GM19193 (cell line): ENCODE results near the gene BAIAP2L1.

Experiments
- POLR2A ChIP-seq: IDR thresholded peaks from 4 replicates; pipeline ENCODE4 v1.6.1; 2011; ENCODE audit not compliant: insufficient read depth, insufficient read length; ENCODE audit errors: extremely low read depth

Gene BAIAP2L1

GRCh38 chr7:98338441-98338840 lies 62.4 kb downstream of the BAIAP2L1 start:
- no peak for TF ChIP-seq POLR2A

DNA sequence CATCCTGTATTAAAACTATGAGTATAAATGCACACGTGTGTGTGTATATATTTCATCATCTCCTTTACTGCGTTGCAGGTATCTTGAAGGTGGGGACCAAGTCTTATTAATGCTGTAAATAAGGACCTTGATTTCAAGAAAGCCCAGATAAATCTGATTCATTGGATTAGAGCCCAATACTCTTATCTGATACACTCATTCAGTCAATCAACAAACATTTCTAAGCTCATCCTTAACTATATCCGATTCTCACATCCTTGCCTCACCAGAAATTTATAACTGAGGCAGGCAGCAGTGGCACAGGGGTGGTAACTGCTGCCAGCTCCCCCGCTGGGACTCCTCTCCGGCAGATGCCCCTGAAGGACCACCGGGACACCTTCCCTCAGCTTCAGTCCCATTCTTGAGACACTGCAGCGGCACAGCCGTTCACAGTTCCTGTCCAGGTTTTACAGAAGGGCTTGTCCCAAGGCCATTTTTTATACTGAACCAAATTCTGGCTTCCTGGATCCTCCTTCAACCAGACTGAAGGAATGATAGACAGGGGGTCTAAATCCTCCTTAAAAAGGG lies 65.4 kb downstream of the BAIAP2L1 start:
- TF ChIP-seq POLR2A = no peak

- no peak for TF ChIP-seq POLR2A
These were observed 66.8 kb downstream of the BAIAP2L1 start for GRCh38 chr7:98334081-98334480.

DNA sequence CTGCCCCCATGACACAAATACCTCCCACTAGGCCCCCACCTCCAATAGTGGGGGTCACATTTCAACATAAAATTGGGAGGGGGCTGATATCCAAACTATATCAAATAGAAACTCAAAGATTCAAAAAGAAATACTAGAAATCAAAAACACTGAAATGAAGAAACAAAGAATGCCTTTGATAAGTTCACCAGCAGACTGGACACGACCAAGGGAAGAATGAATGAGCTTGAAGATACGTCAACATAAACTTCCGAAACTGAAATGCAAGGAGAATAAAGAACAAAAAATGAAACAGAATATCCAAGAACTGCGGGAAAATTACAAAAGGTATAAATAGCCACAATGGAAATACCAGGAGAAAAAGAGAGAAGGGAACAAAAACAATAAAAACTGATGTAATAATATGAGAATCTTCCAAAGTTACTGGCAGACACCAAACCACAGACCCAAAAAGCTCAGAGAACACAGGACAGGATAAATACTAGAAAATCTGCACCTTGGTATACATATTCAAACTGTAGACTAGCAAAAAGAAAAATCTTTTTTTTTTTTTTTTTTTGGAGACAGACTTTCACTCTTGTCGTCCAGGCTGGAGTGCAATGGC lies 69.9 kb downstream of the BAIAP2L1 start:
- no peak for TF ChIP-seq POLR2A

GRCh38 chr7:98329791-98330373 lies 71.0 kb downstream of the BAIAP2L1 start:
- TF ChIP-seq POLR2A = no peak

- TF ChIP-seq POLR2A = no peak
These were observed 71.6 kb downstream of the BAIAP2L1 start for GRCh38 chr7:98329100-98329790.

DNA sequence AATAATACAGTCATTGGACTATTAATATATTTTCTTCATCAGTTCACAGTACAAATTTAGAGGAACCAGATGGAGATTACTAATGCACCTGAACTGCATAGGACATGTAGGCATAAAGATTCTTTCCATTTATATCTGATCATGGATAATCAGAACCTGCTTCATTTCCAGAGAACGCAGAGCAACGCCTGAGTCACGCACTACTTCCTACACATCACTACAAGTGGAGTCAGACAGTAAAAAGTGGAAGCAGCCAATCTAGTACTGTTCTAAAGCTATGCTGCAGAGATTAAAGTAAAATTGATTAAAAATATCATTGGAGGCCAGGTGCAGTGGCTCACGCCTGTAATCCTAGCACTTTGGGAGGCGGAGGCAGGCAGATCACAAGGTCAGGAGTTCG lies 76.1 kb downstream of the BAIAP2L1 start:
- no peak for TF ChIP-seq POLR2A

DNA sequence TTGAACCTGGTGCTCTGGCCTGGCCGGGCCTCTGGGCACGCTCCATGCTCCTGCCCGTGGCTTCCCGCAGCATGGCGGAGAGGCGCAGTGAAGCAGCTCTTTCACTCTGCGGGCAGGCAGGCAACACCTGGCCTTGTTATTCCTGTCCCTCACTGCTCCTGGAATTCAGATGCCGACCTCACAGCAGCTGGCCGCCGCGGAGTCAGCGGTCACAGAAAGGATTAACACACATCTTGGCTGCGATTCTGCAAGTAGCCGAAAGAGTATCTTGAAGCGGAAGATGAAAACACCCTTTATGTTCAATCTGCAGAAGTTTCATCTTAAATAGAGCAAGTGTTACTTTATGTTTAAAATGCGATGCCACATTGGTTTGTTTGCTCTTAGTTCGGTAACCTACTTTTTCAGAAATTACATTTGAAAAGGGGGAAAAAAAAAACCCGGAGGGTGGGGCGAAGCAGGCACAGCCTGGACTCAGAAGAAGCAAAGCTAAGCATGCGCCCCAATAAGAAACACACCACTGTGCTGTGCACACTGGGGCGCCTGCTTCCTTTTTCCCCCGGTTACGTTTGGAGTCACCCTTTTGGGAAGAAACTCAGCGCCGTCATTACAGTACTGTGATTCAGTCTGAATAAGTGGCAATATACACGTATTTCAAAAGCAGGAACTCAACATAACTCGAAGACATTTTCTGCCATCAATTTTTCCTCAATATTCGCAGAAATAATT lies 77.1 kb downstream of the BAIAP2L1 start:
- TF ChIP-seq POLR2A = no peak

DNA sequence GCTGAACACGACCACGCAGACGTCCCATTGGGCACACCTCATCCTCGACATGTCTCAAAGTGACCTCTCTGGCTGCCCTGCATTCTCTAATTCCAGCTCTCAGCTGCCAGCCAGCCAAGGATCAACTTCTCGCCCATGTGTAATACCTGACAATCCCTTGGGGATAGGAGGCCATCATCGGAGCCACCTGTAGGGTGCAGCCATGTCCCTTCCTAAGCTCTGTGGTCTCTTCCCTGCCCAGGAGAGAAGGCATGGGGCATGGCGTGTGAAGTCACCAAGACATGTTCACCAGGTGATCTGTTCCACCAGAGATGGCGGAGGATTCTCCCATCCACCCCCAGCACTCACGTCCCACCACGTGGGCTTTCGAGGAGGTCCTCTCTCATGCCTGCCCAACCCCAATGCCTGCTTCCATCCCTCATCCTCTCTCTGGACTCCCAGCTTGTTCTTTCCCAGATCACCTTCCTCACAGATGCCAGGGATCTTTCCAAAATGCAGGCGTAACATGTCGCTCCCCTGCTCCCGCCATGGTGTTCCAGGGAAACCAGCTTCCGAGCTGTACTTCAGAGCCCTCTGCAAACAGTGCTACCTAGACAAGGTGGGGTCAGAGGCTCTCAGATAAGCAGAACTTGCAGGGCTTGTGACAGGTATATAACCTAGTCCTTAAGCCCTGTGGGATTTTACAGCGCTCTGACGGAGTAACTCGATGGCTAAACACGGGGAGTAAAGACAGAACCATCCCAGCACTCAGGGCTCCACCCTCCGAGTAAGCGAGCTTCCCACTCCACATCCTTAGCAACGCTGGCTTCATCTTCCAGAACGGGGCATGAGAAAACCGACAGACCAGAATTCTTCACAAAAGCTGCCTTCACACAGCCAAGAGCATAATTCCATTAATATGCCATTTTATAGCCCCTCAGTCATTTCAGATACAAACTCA lies 78.3 kb downstream of the BAIAP2L1 start:
- TF ChIP-seq POLR2A = no peak

- TF ChIP-seq POLR2A = no peak
These were observed 79.6 kb downstream of the BAIAP2L1 start for GRCh38 chr7:98321301-98321700.

DNA sequence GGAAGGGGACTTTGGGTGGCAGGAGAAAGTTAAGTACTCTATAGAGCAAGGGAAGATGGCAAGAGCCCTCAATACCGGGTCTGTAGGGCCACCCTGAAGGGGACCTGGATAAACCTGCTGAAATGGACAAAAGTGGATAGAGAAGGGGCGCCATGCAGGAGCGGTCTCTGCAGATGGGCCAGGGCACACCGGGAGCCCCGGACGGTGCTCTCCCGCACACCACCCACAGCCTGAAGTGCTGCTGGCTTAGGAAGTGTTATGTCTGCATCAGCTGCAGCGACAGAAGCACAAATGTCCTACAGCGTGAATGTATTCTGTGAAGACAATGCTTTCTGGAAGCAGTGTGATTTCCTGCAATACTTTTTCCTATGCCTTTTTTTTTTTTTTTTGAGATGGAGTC lies 81.7 kb downstream of the BAIAP2L1 start:
- no peak for TF ChIP-seq POLR2A

- TF ChIP-seq POLR2A = no peak
These were observed 83.4 kb downstream of the BAIAP2L1 start for GRCh38 chr7:98317366-98318040.

- TF ChIP-seq POLR2A = no peak
These were observed 85.4 kb downstream of the BAIAP2L1 start for GRCh38 chr7:98315318-98315993.
